ENCODE results near the gene ARFGAP1. TPM values are rescaled to one million over a fixed set of nuclear protein-coding genes. Genes with fewer than 3 reads are reported as not detected.

The ARFGAP1 gene
- total RNA-seq, 1 donor from 2014 or later: 66.2 TPM

- Histone ChIP-seq H3K36me3 (no peaks in the 10 kb centered on the region), H3K4me3 (no peak overlapping the region), H3K4me1 (no peaks in the 10 kb centered on the region), H3K27me3 (ENCODE audit: low read depth) (peaks cover 41% of the 10 kb centered on the region), H3K27ac (no peak overlapping the region), H3K9me3 (no peaks in the 10 kb centered on the region)
- intact Hi-C loops (cut with DNase I): no loop called here
- TF ChIP-seq CTCF (IDR thresholded peaks at IDR 0.05): no peak
- ATAC-seq (no peak), DNase-seq (no peak)
Observed at GRCh38 chr20:63242736-63243135, 29.9 kb upstream of the ARFGAP1 start.

- Histone ChIP-seq H3K27me3 (ENCODE audit: low read depth) (peaks cover 49% of the 10 kb centered on the region), H3K4me1 (no peaks in the 10 kb centered on the region)
Observed at GRCh38 chr20:63243604-63244247, 28.9 kb upstream of the ARFGAP1 start.

GRCh38 chr20:63244468-63244867, 28.1 kb upstream of the ARFGAP1 start:
- H3K4me3 ChIP-seq: no peak overlapping the region
- DNase-seq: no peak

More at GRCh38 chr20:63243604-63244247, 28.9 kb upstream of the ARFGAP1 start:
- DNase-seq (no peak), ATAC-seq (no peak)
- intact Hi-C loops (cut with DNase I): no loop called here
- Histone ChIP-seq H3K27ac (no peak overlapping the region), H3K36me3 (no peaks in the 10 kb centered on the region), H3K4me3 (no peak overlapping the region), H3K9me3 (no peaks in the 10 kb centered on the region)
- TF ChIP-seq CTCF (IDR thresholded peaks at IDR 0.05): no peak

GRCh38 chr20:63246490-63247288, 25.9 kb upstream of the ARFGAP1 start:
- Histone ChIP-seq H3K4me1 (no peaks in the 10 kb centered on the region), H3K4me3 (no peak overlapping the region), H3K9me3 (no peaks in the 10 kb centered on the region), H3K36me3 (no peaks in the 10 kb centered on the region), H3K27me3 (ENCODE audit: low read depth) (peaks cover 51% of the 10 kb centered on the region), H3K27ac (no peak overlapping the region)
- no peak for DNase-seq
- TF ChIP-seq CTCF (IDR thresholded peaks at IDR 0.05): no peak
- intact Hi-C loops (cut with DNase I): no loop called here
- peak; percentile 4 to 49 for ATAC-seq

More at GRCh38 chr20:63244468-63244867, 28.1 kb upstream of the ARFGAP1 start:
- H3K9me3 ChIP-seq: no peaks in the 10 kb centered on the region
- TF ChIP-seq CTCF (IDR thresholded peaks at IDR 0.05): no peak
- H3K4me1 ChIP-seq: no peaks in the 10 kb centered on the region
- peaks cover 56% of the 10 kb centered on the region for H3K27me3 ChIP-seq (ENCODE audit: low read depth)
- intact Hi-C loops (cut with DNase I): no loop called here
- H3K27ac ChIP-seq: no peak overlapping the region
- no peak for ATAC-seq
- no peaks in the 10 kb centered on the region for H3K36me3 ChIP-seq

GRCh38 chr20:63247671-63248228, 24.9 kb upstream of the ARFGAP1 start:
- intact Hi-C loops (cut with DNase I): no loop called here
- H3K27me3 ChIP-seq (ENCODE audit: low read depth): peaks cover 55% of the 10 kb centered on the region
- no peak for TF ChIP-seq CTCF (IDR thresholded peaks at IDR 0.05)
- H3K36me3 ChIP-seq: no peaks in the 10 kb centered on the region
- no peaks in the 10 kb centered on the region for H3K4me1 ChIP-seq
- no peak overlapping the region for H3K27ac ChIP-seq
- no peaks in the 10 kb centered on the region for H3K9me3 ChIP-seq
- no peak overlapping the region for H3K4me3 ChIP-seq
- ATAC-seq: no peak
- DNase-seq: no peak

All from lower lobe of right lung (tissue), 2 donors.